GM19025 (cell line): ENCODE measurements around the gene CACNA2D3.

Experiments used
- ATAC-seq: cut with Tn5 transposase; IDR thresholded peaks from one replicate; pipeline ENCODE4 v1.9.1; 2021; ENCODE audit warnings: mild to moderate bottlenecking, low read depth, moderate library complexity; ENCODE audit not compliant: unreplicated experiment

CACNA2D3 gene

DNA sequence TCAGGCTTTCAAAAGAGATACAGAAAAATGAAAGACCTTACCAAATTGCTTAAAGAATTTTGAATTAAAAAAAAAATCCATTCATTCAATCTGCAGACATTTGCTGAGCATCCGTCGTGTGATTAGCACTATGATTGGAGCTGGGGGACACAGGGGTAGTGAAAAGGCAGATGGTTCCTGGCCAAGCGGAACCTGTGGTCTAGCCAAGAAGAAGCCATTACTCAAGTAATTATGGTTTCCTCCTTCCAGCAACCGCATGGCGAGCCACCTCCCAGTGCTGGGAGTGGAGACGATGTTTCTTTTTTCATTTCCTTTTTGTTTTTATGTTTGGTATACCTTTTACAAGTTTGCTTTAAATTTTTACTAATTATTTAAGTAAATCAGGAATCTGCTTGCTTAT is 140.2 kb downstream of the CACNA2D3 start:
- no peak for ATAC-seq

DNA sequence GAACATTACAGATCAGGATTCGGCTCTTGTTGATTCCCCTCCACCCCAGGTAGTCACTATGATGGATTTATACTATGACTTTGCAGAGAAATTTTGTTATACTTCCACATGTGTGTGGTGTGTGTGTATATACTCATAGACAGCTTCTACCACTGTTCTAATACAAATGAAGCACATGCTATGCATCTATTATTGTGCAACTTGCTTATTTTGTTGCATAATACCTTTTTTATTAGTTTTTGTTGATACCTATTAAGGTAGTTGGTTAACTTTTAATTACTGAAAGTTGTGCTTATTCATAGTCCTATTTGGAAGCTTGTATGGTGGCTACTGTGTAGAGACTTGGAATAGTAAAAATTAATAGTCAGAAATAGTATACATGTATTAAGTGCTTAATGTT is 140.6 kb downstream of the CACNA2D3 start:
- ATAC-seq = no peak

DNA sequence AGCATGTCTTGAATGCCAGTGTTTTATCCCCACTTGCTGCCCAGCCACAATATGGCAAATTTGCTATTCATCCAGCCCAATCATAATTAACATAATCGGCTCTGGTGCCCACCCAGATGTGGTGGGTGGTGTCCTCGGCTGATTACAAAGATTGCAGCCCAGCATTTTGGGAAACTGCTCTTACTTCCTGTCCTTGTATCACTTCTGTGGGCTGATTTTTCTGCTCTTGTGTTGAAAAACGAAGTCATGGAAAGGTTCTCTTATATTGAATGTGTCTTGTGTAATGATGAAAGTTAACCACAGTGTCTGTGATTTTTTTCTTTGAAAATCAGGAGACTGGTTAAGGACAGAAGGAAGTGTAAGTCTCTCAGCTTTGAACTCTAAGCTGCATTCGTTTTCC is 141.7 kb downstream of the CACNA2D3 start:
- no peak for ATAC-seq

DNA sequence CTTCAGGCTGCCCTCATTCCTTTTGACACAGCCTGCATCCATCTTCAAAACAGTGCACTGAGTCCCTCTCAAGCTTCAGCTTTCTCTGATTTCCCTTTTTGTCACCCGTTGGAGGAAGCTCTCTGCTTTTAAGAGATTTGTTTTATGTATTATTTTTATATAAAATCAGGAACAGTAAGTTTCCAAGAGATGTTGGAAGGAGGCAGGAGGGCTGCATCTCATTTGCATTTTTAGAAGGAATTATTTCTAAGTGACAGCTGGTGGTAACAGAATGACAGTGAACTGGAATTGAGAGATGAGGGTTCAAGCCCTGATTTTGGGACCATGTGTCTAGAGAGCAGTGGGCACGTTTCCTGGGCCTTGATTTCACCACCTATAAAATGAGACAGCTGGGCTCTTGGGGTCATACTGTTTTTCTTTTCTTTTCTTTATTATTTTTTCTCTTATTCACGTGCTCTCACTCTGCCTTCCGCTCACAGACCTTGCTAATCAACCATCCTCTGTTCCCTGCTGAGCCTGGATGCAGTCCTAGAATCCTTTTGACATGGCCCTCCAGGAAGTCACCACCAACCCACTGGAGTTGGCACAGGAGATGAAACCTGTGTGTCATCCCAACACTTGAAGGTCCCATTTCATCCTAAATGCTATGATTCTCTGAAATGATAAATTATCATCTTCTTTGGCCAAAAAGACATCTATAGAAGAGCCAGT is 148.6 kb downstream of the CACNA2D3 start:
- no peak for ATAC-seq

DNA sequence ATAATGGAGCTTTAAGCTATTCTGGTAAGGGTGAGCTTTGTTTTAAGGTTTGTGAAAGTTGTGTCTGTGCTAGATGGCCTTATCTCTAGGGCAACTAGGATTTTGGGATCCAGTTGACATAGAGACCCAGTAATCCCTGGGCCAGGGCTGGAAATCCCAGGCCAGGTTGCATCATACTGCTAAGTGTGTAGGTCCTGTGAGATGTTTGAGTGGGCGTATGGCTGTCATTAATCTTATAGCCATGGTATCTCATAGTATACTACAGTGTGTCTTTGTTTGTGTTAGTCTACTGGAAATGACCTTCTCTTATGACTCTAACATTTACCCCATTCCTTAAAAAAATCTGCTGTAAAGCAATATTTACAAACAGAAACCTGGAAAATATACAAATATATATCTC is 151.4 kb downstream of the CACNA2D3 start:
- no peak for ATAC-seq

DNA sequence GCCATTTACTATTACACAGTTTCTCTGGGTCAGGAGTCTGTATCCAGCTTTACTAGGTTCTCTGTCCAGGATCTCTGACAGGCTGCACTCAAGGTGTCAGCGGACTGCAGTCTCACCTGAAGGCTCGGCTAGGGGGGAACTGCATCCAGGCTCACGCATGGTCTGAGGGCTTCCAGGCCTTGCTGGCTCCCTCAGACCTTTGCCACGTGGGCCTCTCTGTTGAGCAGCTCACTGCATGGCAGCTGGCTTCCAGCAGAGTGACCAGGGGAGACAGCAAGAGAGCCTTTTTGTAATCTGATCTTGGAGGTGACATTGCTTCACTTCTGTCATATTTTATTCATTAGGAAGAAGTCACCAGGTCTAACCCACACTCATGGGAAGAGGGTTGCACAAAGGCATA is 152.3 kb downstream of the CACNA2D3 start:
- no peak for ATAC-seq

DNA sequence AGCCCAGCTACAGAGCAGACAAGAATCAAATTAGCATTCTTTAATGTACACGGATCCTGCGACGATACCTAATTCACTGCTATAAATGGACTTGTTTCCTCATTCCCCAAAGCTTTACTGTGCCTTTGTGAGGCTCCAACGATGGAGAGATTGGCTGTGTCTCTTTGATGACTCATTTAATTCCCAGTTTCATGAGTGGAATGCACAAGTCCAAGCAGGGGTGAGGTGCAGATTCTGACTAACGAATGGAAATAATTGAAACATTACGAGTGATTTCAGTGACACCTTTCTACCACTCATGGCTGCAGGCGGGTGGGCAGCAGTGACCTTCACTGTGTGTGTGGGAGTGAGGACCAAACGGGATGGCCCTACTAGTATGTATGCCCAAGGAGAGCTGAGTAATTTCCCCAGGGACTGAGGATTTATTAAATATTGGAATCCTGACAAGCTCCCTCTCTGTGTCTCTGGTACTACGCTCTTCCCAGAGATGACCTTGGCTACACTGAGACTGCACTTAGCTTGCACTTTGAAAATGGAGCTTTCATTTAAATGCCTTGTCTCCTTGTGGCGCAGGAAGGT is 156.7 kb downstream of the CACNA2D3 start:
- ATAC-seq = no peak

DNA sequence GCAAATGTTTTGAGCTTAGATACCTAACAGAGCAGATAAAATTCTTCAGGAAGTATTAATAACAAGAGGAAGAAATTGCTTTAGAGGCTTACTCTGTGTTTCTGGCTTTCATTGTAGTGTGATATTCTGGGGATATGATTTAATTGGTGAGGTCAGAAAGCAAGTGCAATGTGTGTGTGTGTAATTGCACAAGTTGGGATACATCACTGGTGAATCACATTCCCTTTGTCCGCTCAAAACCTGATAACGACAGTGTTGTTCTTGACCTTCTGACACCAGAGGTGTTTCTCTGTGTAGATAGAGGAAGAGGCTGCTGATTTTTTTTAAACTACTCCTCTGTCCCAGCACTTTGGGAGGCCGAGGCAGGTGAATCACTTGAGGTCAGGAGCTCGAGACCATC is 161.1 kb downstream of the CACNA2D3 start:
- no peak for ATAC-seq

DNA sequence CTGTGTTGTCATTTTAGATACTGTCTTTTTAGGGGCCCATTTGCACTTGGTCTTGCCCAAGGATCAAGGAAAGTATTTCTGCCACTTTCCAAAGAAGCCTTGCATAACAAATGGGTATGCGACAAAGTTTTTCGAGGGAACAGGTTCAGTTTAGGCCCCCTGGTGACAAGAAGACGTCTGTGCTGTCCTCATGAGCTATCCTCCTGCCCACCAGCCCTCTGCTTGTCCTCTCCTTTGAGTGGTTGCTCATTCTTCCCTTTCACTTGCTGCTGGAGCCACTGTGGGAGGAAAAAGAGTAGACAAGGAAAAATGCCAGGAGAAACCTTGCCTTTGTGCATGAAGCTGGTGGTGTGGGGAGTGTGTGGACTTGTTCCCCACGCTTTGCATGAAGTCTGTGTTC is 171.9 kb downstream of the CACNA2D3 start:
- ATAC-seq = no peak

DNA sequence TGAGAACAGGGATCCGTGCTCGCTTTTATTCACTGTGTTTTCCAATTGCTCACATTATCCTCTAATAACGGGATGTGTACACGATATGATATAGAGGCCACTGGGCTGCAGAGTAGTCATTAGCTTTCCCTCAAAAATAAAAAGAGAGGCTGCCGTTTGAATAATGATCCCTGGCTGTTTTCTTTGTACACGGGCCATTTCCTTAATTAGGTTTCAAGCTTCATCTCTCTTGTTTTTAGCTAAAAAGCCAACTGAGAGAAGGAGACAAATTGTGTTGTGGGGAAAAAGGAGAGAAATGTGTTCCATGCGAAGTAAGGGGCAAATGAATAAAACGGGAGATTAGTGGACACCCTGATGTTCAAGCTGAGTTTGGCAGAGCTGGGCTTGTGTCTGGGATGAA is 174.2 kb downstream of the CACNA2D3 start:
- ATAC-seq = no peak

DNA sequence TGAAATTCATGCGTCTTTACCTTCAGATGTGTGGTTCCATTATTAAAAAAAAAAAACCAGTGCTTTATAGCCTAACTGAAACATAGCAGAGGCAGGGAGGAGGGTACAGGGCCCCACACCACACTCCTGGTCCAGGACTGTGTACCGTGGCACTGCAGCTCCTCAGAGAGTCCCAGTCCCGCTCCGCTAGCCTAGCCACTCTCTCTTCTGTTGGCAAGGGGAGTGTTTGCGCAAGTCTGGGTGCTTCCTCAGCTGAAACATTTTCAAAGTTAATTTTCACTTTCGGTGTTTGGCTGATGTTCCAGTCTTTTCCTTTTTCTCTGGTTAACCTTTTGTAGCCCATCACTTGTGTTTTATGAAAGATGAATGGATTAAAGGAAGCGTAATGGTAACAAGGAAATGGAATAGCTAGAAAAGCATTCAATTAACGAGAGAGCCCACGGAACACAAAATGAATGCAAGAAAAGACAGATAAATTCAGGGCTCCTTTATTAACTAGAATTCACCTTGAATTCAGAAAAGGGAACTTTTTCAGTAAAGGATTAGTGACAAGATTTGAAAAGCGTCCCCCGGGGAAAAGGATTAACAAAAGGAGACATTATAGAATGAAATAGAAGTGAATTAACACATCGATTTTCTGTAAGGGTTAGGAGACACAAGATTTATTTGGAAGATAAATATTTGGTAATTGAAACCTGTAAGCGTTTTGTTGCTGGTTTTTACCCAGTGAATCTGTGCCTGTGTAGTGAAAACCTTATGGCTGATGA is 177.0 kb downstream of the CACNA2D3 start:
- ATAC-seq = no peak

DNA sequence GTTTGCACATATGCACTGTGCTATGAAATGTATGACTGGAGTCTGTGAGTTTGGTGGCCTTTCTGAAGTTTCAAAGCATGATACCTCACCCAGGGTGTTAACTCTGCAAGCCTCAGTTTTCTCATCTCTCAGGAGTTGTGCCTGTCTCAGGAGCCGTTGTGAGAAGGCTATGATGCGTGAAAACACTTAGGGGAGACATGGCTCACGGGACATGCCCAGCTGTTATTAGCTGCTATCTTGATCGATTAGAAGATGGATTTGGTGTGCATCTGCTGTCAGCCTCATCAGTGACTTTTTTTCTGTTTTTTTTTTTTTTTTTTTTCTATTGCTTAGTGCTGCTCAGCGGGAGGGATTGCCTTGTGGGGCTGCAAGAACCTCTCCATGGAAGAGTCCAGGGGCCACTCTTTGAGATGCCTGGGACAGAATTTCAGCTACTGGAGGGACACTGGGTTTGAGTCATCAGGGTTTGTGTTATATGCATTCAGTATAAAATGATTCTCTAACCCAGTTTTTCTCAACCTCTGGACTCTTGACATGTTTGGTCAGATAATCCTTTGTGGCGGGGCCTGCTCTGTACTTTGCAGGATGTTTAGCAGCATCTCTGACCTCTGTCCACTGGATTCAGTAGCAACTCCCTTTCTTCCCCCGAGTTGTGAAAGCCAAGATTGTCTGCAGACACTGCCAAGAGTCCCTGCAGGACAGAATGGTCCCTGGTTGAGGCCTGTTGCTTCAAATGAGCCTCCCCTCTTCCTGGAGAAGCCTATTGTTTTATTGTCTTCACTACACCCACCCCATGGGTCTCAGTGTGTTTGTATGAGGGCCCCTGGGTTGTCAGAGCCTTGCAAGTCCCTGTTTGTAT is 181.4 kb downstream of the CACNA2D3 start:
- no peak for ATAC-seq

DNA sequence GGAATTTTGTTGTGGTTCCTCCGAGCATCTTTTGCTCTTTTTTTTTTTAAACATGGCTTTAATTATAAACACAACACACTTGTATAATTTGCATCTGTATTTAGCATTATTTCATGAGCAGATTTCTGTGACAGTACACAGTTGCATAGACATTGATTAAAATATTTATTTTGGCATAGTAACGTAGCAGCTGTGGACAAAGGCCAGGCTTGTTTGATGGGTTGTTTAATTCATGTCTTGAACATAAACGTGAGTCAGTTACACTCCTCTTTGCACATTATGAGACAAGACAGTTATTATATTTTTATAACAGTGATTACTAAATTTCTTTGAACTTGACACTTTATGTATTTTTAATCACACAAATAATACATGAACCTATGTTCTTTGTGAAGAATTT is 182.5 kb downstream of the CACNA2D3 start:
- no peak for ATAC-seq

DNA sequence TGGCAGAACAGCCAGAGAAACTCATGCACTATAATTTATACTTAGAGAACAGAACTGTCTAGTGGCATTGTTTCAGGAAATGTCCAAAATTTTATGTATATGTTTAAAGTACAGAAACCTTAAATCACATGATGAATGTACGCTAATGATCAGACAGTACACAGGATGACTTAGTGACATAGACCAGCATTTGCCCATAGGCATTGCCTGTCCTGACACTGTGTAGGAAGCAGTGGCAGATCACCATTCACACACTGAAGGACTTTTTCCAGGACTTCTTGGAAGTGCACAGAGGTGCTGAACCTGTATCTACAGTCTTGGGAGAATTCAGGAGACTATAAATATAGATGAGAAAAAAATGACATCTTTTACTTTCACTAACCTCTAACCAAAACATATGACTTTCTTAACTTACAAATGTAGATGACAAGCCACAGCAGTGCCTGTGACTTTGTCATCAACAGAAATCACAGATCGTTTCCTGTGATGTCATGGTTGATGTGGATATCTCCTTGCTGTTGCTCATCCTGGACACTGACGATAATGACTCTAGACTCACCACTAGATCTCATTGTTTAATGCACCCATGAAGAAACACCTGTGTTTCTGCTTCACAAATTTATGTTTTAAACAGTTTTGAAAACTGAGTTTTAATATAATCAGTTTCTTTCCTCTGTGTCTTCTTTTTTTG is 183.2 kb downstream of the CACNA2D3 start:
- ATAC-seq = no peak

DNA sequence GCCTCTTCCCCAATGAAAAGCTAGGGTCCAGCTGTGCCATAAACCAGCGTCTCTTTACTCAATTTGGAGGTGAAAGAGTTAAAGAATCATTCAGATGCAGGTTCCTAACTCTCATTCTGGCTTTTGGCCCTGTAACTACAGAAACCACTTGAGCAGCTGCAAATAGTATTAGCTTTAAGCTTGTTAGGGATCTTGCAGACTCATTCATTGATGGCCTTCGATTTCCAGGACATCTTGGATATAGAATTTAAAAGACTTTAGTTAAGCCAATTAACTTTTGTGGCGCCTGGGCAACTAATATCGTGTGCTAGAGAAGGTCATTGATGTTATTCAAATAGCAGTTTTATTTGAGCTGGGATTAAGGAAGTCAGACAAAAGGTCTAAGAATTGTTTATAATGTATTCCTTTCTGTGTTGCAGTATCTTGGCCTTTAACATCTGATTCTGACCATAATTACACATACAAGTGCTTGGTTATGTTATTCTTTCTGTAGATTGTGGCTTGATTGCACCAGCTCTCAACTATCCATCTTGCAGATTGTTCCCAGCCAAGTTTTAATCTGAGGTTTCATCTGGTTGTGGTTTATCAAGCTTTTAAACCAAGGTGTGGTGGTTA is 185.3 kb downstream of the CACNA2D3 start:
- ATAC-seq = no peak

DNA sequence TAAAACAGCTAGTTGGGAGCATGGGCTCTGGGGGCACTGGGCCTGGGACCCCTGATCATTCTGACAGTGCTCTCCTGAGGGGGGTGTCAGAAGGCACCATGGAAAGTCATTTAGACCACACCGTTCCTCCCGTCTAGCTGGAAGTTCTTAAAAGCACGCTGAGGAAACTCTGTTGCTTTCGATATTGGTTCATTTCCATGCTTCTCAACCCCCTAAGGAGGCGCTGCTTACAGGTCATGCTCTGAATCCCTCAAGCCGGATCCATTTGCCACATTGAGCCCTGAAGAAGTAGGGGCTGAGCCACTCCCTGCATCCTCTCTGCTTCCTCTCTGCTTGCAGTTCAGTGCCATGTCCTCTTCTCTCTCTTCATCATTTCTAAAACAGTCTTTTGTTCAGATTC is 187.2 kb downstream of the CACNA2D3 start:
- ATAC-seq = no peak

DNA sequence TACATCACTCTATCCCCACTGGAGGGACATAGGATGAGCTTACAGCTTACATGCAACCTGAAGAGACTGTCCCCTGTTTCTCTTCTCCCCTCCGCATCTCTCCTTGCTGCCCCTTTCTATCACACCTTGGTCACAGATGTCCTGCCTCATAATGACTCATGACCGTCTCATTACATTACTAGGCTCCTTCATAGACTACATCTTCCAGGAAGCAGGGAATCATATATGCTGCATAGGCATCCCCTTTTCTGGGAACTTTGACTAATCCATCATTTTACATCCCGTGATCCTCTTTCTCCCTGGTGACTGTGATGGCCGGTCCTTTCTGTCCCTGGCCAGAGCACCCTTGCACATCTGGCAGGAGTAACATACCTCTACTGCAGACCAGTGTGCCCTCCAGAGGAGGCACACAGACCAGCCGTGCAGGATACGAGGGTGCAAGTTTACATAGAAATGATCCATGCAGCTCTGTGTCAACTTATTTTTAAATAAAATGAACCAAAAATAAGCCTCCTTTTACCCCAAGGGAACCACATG is 188.9 kb downstream of the CACNA2D3 start:
- no peak for ATAC-seq

DNA sequence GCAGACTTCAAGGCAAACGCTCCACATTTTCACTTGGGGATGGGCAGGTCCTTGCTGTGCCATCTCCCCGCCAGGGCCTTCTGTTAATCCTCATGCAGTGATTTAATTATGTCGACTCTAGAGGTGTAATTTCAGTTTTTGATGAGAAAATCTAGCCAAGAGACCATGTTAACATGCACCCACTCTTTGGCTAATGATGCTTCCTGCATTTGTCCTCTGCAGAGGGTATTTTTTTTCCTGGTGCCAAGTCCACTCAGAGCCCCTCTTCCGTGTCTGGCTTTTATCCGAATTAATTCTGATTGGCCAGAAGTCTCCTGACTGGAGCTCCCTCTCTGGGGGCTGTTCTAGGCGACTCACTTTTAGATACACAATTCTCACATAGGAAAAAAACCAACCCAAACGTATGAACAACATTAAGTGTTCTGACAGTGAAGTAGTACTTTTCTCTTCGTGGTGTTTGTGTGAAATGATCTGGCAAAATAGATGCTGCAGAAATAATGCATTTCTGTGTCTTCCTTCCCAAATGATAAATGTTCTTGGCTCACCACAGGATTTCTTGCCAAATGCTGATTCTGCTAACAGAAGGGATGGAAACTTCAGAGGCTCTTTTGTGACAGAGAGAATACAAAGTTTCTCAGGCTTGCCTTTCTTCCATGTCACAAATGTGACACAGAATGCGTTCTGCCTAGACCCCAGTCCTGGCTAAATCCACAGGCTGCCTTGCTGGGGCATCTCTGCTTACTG is 190.0 kb downstream of the CACNA2D3 start:
- no peak for ATAC-seq

DNA sequence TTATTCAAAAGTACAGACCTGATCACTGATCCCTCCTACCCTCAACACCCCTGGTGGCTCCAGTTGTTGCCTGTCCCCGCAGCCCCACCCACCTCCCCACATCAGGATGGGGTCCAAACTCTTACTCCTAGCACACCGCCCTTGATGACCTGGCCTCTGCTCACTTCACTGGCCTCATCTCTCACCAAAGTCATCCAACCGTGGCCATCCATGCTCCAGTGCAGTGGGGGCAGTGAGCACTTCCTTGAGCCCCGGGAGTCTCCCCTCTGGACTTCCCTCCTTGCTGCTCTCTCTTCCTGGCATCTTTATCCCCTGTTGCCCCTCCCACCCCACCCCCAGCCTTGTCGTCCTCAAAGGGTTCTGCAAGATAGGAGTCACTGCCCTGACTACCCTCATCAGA is 191.1 kb downstream of the CACNA2D3 start:
- ATAC-seq = no peak
